Measurements from ENCODE around the gene TDRD12. TPM values are rescaled to one million over a fixed set of nuclear protein-coding genes. Genes with fewer than 3 reads are reported as not detected.
A peak's percentile ranks its signal among the peaks of the same experiment; 100 is the strongest.
"Not testable (repeated sequence)": the region's sequence is repeated elsewhere in the genome, so short reads cannot be mapped to it uniquely, and the experiment has no call there.

The TDRD12 gene
- polyA plus RNA-seq, 6 donors from 2014 or later = not detected

- DNase-seq = no peak
- peaks cover 0 to 23% (median 11%) of the 10 kb centered on the region in 7 donors for H3K9me3 Mint-ChIP-seq
- H3K27ac Mint-ChIP-seq = no peak overlapping the region
- H3K27me3 Mint-ChIP-seq = no peaks in the 10 kb centered on the region
- ATAC-seq (ENCODE audit: low read depth in 2 of 2) = no peak
- no peak overlapping the region for H3K4me3 Mint-ChIP-seq
- H3K4me1 Mint-ChIP-seq = peaks cover 0 to 6% (median 0%) of the 10 kb centered on the region in 3 donors
- peaks cover 7 to 18% of the 10 kb centered on the region in 2 donors for H3K36me3 Mint-ChIP-seq
These were observed 17.6 kb upstream of the TDRD12 start for GRCh38 chr19:32702010-32702409.

GRCh38 chr19:32704006-32704405 is 15.6 kb upstream of the TDRD12 start:
- not testable (repeated sequence) for ATAC-seq (ENCODE audit: low read depth in 2 of 2); H3K27ac Mint-ChIP-seq; H3K27me3 Mint-ChIP-seq; DNase-seq
- peak overlapping the region in 1 of 8 donors; percentile 2 for H3K4me3 Mint-ChIP-seq
- peaks cover 0 to 10% (median 6%) of the 10 kb centered on the region in 3 donors for H3K4me1 Mint-ChIP-seq
- peaks cover 4 to 24% of the 10 kb centered on the region in 2 donors for H3K36me3 Mint-ChIP-seq
- H3K9me3 Mint-ChIP-seq = peaks cover 0 to 23% (median 11%) of the 10 kb centered on the region in 7 donors

GRCh38 chr19:32708457-32708856 is 11.1 kb upstream of the TDRD12 start:
- peaks cover 0 to 12% of the 10 kb centered on the region in 2 donors for H3K36me3 Mint-ChIP-seq
- H3K27me3 Mint-ChIP-seq = no peaks in the 10 kb centered on the region
- peaks cover 0 to 8% (median 6%) of the 10 kb centered on the region in 3 donors for H3K4me1 Mint-ChIP-seq
- ATAC-seq (ENCODE audit: low read depth in 2 of 2) (no peak), DNase-seq (no peak)
- H3K9me3 Mint-ChIP-seq = peaks cover 0 to 15% (median 11%) of the 10 kb centered on the region in 7 donors
- peak overlapping the region in 3 of 6 donors; percentile 19 to 49 (median 30) for H3K27ac Mint-ChIP-seq
- H3K4me3 Mint-ChIP-seq = no peak overlapping the region

GRCh38 chr19:32709032-32709431 is 10.5 kb upstream of the TDRD12 start:
- peaks cover 0 to 12% of the 10 kb centered on the region in 2 donors for H3K36me3 Mint-ChIP-seq
- no peak overlapping the region for H3K4me3 Mint-ChIP-seq
- peaks cover 0 to 8% (median 6%) of the 10 kb centered on the region in 3 donors for H3K4me1 Mint-ChIP-seq
- DNase-seq (no peak), ATAC-seq (ENCODE audit: low read depth in 2 of 2) (no peak)
- H3K9me3 Mint-ChIP-seq = peaks cover 0 to 11% (median 7%) of the 10 kb centered on the region in 7 donors
- peak overlapping the region in 2 of 6 donors; percentile 19 to 26 for H3K27ac Mint-ChIP-seq
- no peaks in the 10 kb centered on the region for H3K27me3 Mint-ChIP-seq

GRCh38 chr19:32711747-32712146 is 7.8 kb upstream of the TDRD12 start:
- H3K27me3 Mint-ChIP-seq = no peaks in the 10 kb centered on the region
- no peak overlapping the region for H3K4me3 Mint-ChIP-seq
- DNase-seq (no peak), ATAC-seq (ENCODE audit: low read depth in 2 of 2) (no peak)
- peaks cover 0 to 8% (median 6%) of the 10 kb centered on the region in 3 donors for H3K4me1 Mint-ChIP-seq
- H3K27ac Mint-ChIP-seq = no peak overlapping the region
- no peaks in the 10 kb centered on the region for H3K9me3 Mint-ChIP-seq
- peaks cover 0 to 8% of the 10 kb centered on the region in 2 donors for H3K36me3 Mint-ChIP-seq

- not testable (repeated sequence) for DNase-seq; H3K4me1 Mint-ChIP-seq; H3K36me3 Mint-ChIP-seq; ATAC-seq (ENCODE audit: low read depth in 2 of 2); H3K27me3 Mint-ChIP-seq; H3K9me3 Mint-ChIP-seq; H3K4me3 Mint-ChIP-seq; H3K27ac Mint-ChIP-seq
These were observed 3.4 kb upstream of the TDRD12 start for GRCh38 chr19:32716203-32716602.

GRCh38 chr19:32717496-32717895 is 2.1 kb upstream of the TDRD12 start:
- Mint-ChIP-seq H3K4me3 (no peak overlapping the region), H3K27me3 (no peaks in the 10 kb centered on the region), H3K9me3 (peaks cover 0 to 3% (median 0%) of the 10 kb centered on the region in 7 donors), H3K36me3 (no peaks in the 10 kb centered on the region), H3K27ac (no peak overlapping the region), H3K4me1 (no peaks in the 10 kb centered on the region)
- DNase-seq (no peak), ATAC-seq (ENCODE audit: low read depth in 2 of 2) (no peak)

- Mint-ChIP-seq H3K27me3 (no peaks in the 10 kb centered on the region), H3K9me3 (peaks cover 0 to 3% (median 0%) of the 10 kb centered on the region in 7 donors), H3K4me3 (peak overlapping the region in 1 of 8 donors; percentile 14), H3K4me1 (no peaks in the 10 kb centered on the region), H3K36me3 (no peaks in the 10 kb centered on the region), H3K27ac (peak overlapping the region in 1 of 6 donors; percentile 6)
- no peak for DNase-seq
- ATAC-seq (ENCODE audit: low read depth in 2 of 2) = no peak
These were observed 1.3 kb upstream of the TDRD12 start for GRCh38 chr19:32718286-32718685.

- Mint-ChIP-seq H3K27me3 (no peaks in the 10 kb centered on the region), H3K36me3 (no peaks in the 10 kb centered on the region), H3K4me3 (no peak overlapping the region), H3K27ac (no peak overlapping the region), H3K4me1 (no peaks in the 10 kb centered on the region), H3K9me3 (peaks cover 0 to 3% (median 0%) of the 10 kb centered on the region in 7 donors)
- ATAC-seq (ENCODE audit: low read depth in 2 of 2) (no peak), DNase-seq (no peak)
These were observed 809 bp downstream of the TDRD12 start for GRCh38 chr19:32720216-32720935.

GRCh38 chr19:32720936-32721250 is 1.3 kb downstream of the TDRD12 start:
- no peak overlapping the region for H3K4me3 Mint-ChIP-seq

GRCh38 chr19:32735936-32736335 is 16.4 kb downstream of the TDRD12 start:
- ATAC-seq (ENCODE audit: low read depth in 2 of 2) = no peak
- H3K36me3 Mint-ChIP-seq = no peaks in the 10 kb centered on the region

More at GRCh38 chr19:32720936-32721250, 1.3 kb downstream of the TDRD12 start:
- H3K27ac Mint-ChIP-seq = no peak overlapping the region
- no peaks in the 10 kb centered on the region for H3K4me1 Mint-ChIP-seq
- peaks cover 0 to 4% (median 0%) of the 10 kb centered on the region in 7 donors for H3K9me3 Mint-ChIP-seq
- ATAC-seq (ENCODE audit: low read depth in 2 of 2) (no peak), DNase-seq (no peak)
- no peaks in the 10 kb centered on the region for H3K27me3 Mint-ChIP-seq
- H3K36me3 Mint-ChIP-seq = no peaks in the 10 kb centered on the region

GRCh38 chr19:32743021-32743420 is 23.5 kb downstream of the TDRD12 start:
- Mint-ChIP-seq H3K4me1 (no peaks in the 10 kb centered on the region), H3K9me3 (no peaks in the 10 kb centered on the region), H3K36me3 (no peaks in the 10 kb centered on the region), H3K4me3 (no peak overlapping the region), H3K27ac (no peak overlapping the region), H3K27me3 (peaks cover 0 to 8% (median 3%) of the 10 kb centered on the region in 3 donors)
- no peak for ATAC-seq (ENCODE audit: low read depth in 2 of 2)
- DNase-seq = no peak

More at GRCh38 chr19:32735936-32736335, 16.4 kb downstream of the TDRD12 start:
- Mint-ChIP-seq H3K27ac (no peak overlapping the region), H3K9me3 (no peaks in the 10 kb centered on the region), H3K4me3 (no peak overlapping the region), H3K4me1 (no peaks in the 10 kb centered on the region), H3K27me3 (peaks cover 0 to 19% (median 8%) of the 10 kb centered on the region in 3 donors)
- no peak for DNase-seq

- no peak overlapping the region for H3K4me3 Mint-ChIP-seq
- no peaks in the 10 kb centered on the region for H3K36me3 Mint-ChIP-seq
- no peaks in the 10 kb centered on the region for H3K9me3 Mint-ChIP-seq
- peaks cover 0 to 11% (median 6%) of the 10 kb centered on the region in 3 donors for H3K27me3 Mint-ChIP-seq
- no peak for DNase-seq
- no peak overlapping the region for H3K27ac Mint-ChIP-seq
- no peak for ATAC-seq (ENCODE audit: low read depth in 2 of 2)
- H3K4me1 Mint-ChIP-seq = no peaks in the 10 kb centered on the region
These were observed 23.9 kb downstream of the TDRD12 start for GRCh38 chr19:32743447-32743846.

- no peak for ATAC-seq (ENCODE audit: low read depth in 2 of 2)
- H3K4me1 Mint-ChIP-seq = no peaks in the 10 kb centered on the region
- H3K4me3 Mint-ChIP-seq = no peak overlapping the region
- no peaks in the 10 kb centered on the region for H3K36me3 Mint-ChIP-seq
- H3K27me3 Mint-ChIP-seq = peaks cover 4 to 19% (median 6%) of the 10 kb centered on the region in 3 donors
- no peaks in the 10 kb centered on the region for H3K9me3 Mint-ChIP-seq
- H3K27ac Mint-ChIP-seq = no peak overlapping the region
- no peak for DNase-seq
These were observed 25.2 kb downstream of the TDRD12 start for GRCh38 chr19:32744555-32745325.

All from naive B cell (primary cell).